Posterior cingulate gyrus (tissue), 11 donors: ENCODE results near the gene TMEM250.
A peak's percentile ranks its signal among the peaks of the same experiment; 100 is the strongest.

Experiments used
- DNase-seq, 10 donors: peaks; one replicate each; pipeline versions ENCODE4 v3.0.0 to v3.0.0-alpha.2; 2020 to 2021; ENCODE audit warnings: mixed read lengths in 3 of 10
- intact Hi-C: fragments of 100-400 bp; cut with DNase I; formaldehyde crosslinking; loops from one replicate; pipeline ENCODE4 v1.15.1; 2023

The TMEM250 gene

GRCh38 chr9:136087741-136088480, 30.8 kb downstream of the TMEM250 start:
- intact Hi-C loops, result loop anchor here (5.0 kb wide), 1 partner anchor 36 kb away; no protein-coding TSS in a partner anchor
- DNase-seq, result peak in 3 of 10 donors; percentile 64 to 81 (median 64)

- intact Hi-C loops, result loop anchor here (5.0 kb wide), 1 partner anchor 35 kb away; no protein-coding TSS in a partner anchor
- DNase-seq, result peak in 3 of 10 donors; percentile 48 to 76 (median 59)
Measured at GRCh38 chr9:136086951-136087740, 31.5 kb downstream of the TMEM250 start.

GRCh38 chr9:136086213-136086881, 32.3 kb downstream of the TMEM250 start:
- intact Hi-C loops, result loop anchor here (5.0 kb wide), 1 partner anchor 34 kb away; no protein-coding TSS in a partner anchor
- peak in 3 of 10 donors; percentile 73 to 89 (median 88) for DNase-seq

GRCh38 chr9:136085815-136086212, 32.9 kb downstream of the TMEM250 start:
- intact Hi-C loops, result loop anchor here (5.0 kb wide), 1 partner anchor 34 kb away; no protein-coding TSS in a partner anchor
- DNase-seq, result peak; percentile 76 to 97 (median 84)

GRCh38 chr9:136084063-136084944, 34.4 kb downstream of the TMEM250 start:
- intact Hi-C loops, result no loop called here
- peak in 3 of 10 donors; percentile 64 to 80 (median 79) for DNase-seq

GRCh38 chr9:136083558-136084062, 35.1 kb downstream of the TMEM250 start:
- intact Hi-C loops, result no loop called here
- peak in 3 of 10 donors; percentile 43 to 73 (median 53) for DNase-seq

GRCh38 chr9:136082496-136083361, 35.9 kb downstream of the TMEM250 start:
- peak in 3 of 10 donors; percentile 57 to 77 (median 67) for DNase-seq

GRCh38 chr9:136081826-136082495, 36.7 kb downstream of the TMEM250 start:
- intact Hi-C loops, result no loop called here
- peak in 3 of 10 donors; percentile 46 to 71 (median 53) for DNase-seq

More at GRCh38 chr9:136082496-136083361, 35.9 kb downstream of the TMEM250 start:
- intact Hi-C loops, result no loop called here

- intact Hi-C loops, result no loop called here
- peak in 3 of 10 donors; percentile 80 to 88 (median 81) for DNase-seq
Measured at GRCh38 chr9:136081113-136081825, 37.4 kb downstream of the TMEM250 start.

- DNase-seq, result peak in 3 of 10 donors; percentile 60 to 78 (median 75)
- intact Hi-C loops, result no loop called here
Measured at GRCh38 chr9:136080716-136081112, 38.0 kb downstream of the TMEM250 start.

GRCh38 chr9:136079916-136080246, 38.8 kb downstream of the TMEM250 start:
- intact Hi-C loops, result no loop called here

GRCh38 chr9:136079211-136079915, 39.3 kb downstream of the TMEM250 start:
- intact Hi-C loops, result no loop called here
- DNase-seq, result peak in 3 of 10 donors; percentile 47 to 75 (median 54)

More at GRCh38 chr9:136079916-136080246, 38.8 kb downstream of the TMEM250 start:
- peak in 3 of 10 donors; percentile 79 to 82 (median 80) for DNase-seq

GRCh38 chr9:136078498-136079011, 40.1 kb downstream of the TMEM250 start:
- peak in 3 of 10 donors; percentile 59 to 79 (median 59) for DNase-seq
- intact Hi-C loops, result no loop called here

GRCh38 chr9:136078024-136078423, 40.7 kb downstream of the TMEM250 start:
- intact Hi-C loops, result no loop called here
- peak in 3 of 10 donors; percentile 21 to 47 (median 29) for DNase-seq

- intact Hi-C loops, result no loop called here
- DNase-seq, result peak in 3 of 10 donors; percentile 25 to 66 (median 40)
Measured at GRCh38 chr9:136077491-136077890, 41.2 kb downstream of the TMEM250 start.
